ENCODE results near the gene DLGAP4. TPM values are rescaled to one million over a fixed set of nuclear protein-coding genes. Genes with fewer than 3 reads are reported as not detected.

The DLGAP4 gene
- total and polyA plus RNA-seq, 2 of the 13 experiments (the other 11 are each of a cell fraction or from before 2014, with no cell fraction given) = 15.2 to 26.7 TPM

DNA sequence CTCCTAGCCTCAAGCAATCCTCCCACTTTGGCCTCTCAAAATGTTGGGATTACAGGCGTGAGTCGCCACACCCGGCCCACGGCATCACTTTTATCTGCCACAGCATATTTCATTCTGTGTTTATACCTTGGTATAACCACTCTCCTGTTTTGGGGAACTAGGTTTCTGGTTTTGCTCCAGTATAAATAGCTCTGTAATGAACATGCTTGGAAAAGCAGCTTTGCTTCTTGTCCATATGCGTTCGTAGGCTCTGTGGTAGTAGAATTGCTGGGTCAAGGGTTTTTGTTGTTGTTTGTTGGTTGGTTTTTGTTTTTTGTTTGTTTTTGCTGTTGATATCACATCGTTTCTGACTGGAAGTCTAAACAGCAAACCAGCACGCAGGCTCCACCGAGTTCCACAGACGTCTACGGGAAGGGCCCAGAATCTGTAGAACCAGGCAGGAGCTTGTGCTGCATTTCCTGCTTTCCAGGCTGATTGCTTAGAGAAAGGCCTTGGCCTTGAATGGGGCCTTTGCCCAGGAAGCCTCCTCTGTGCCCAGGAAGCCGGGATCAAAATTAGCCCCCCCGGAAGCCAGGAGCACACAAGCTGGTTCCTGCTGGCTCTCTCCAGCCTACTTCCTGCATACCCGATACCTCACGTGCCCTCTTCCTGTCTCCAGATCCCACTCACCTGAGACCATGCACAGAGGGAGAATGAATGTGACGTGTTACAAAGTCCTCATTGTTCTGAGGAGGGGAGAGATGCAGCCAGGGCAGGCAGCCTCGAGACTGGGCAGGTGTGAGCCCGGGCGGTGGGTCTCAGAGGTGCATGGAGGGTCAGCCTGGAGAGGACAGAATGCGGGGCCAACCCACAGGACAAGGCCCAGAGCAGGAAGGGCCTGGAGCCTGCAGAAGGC lies 35.1 kb upstream of the DLGAP4 start (continued):
- TF ChIP-seq, protein P1, sequence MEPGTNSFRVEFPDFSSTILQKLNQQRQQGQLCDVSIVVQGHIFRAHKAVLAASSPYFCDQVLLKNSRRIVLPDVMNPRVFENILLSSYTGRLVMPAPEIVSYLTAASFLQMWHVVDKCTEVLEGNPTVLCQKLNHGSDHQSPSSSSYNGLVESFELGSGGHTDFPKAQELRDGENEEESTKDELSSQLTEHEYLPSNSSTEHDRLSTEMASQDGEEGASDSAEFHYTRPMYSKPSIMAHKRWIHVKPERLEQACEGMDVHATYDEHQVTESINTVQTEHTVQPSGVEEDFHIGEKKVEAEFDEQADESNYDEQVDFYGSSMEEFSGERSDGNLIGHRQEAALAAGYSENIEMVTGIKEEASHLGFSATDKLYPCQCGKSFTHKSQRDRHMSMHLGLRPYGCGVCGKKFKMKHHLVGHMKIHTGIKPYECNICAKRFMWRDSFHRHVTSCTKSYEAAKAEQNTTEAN (CRISPR knock-in tag; conservative IDR thresholded peaks at IDR 0.05) = 0 out of 2 replicates have a peak, but pooled peaks have one; percentile 53
- TF ChIP-seq ZNF136 (CRISPR knock-in tag; IDR thresholded peaks at IDR 0.05; ENCODE audit: low read depth) (0 out of 2 replicates have a peak, but pooled peaks have one; percentile 8), SUZ12 (IDR thresholded peaks at IDR 0.05; ENCODE audit: low read depth, low read length) (no peak), HNRNPLL (IDR thresholded peaks at IDR 0.05; ENCODE audit: low read depth, low read length, poor library complexity, severe bottlenecking) (no peak), ZKSCAN5 (CRISPR knock-in tag; IDR thresholded peaks at IDR 0.05) (no peak), NONO (IDR thresholded peaks at IDR 0.05) (no peak), NONO (CRISPR knock-in tag; conservative IDR thresholded peaks at IDR 0.05) (peak; percentile 82), MYNN (CRISPR knock-in tag; IDR thresholded peaks at IDR 0.05; ENCODE audit: low read depth) (no peak), SP5 (CRISPR knock-in tag; IDR thresholded peaks at IDR 0.05; ENCODE audit: borderline replicate concordance, low read depth) (no peak), MAFK (conservative IDR thresholded peaks at IDR 0.05 in 1 of 2, IDR thresholded peaks at IDR 0.05 in 1 of 2; ENCODE audit: low read length in 2 of 2) (0 out of 4 replicates have a peak, but pooled peaks of 1 of the 2 experiments have one; percentile 6), CC2D1A (CRISPR knock-in tag; IDR thresholded peaks at IDR 0.05) (no peak)
- TF ChIP-seq, protein P2, sequence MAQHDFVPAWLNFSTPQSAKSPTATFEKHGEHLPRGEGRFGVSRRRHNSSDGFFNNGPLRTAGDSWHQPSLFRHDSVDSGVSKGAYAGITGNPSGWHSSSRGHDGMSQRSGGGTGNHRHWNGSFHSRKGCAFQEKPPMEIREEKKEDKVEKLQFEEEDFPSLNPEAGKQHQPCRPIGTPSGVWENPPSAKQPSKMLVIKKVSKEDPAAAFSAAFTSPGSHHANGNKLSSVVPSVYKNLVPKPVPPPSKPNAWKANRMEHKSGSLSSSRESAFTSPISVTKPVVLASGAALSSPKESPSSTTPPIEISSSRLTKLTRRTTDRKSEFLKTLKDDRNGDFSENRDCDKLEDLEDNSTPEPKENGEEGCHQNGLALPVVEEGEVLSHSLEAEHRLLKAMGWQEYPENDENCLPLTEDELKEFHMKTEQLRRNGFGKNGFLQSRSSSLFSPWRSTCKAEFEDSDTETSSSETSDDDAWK (CRISPR knock-in tag; IDR thresholded peaks at IDR 0.05) = no peak
- TF ChIP-seq, protein P3, sequence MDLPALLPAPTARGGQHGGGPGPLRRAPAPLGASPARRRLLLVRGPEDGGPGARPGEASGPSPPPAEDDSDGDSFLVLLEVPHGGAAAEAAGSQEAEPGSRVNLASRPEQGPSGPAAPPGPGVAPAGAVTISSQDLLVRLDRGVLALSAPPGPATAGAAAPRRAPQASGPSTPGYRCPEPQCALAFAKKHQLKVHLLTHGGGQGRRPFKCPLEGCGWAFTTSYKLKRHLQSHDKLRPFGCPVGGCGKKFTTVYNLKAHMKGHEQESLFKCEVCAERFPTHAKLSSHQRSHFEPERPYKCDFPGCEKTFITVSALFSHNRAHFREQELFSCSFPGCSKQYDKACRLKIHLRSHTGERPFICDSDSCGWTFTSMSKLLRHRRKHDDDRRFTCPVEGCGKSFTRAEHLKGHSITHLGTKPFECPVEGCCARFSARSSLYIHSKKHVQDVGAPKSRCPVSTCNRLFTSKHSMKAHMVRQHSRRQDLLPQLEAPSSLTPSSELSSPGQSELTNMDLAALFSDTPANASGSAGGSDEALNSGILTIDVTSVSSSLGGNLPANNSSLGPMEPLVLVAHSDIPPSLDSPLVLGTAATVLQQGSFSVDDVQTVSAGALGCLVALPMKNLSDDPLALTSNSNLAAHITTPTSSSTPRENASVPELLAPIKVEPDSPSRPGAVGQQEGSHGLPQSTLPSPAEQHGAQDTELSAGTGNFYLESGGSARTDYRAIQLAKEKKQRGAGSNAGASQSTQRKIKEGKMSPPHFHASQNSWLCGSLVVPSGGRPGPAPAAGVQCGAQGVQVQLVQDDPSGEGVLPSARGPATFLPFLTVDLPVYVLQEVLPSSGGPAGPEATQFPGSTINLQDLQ (CRISPR knock-in tag; IDR thresholded peaks at IDR 0.05) = no peak
- TF ChIP-seq, protein P4, sequence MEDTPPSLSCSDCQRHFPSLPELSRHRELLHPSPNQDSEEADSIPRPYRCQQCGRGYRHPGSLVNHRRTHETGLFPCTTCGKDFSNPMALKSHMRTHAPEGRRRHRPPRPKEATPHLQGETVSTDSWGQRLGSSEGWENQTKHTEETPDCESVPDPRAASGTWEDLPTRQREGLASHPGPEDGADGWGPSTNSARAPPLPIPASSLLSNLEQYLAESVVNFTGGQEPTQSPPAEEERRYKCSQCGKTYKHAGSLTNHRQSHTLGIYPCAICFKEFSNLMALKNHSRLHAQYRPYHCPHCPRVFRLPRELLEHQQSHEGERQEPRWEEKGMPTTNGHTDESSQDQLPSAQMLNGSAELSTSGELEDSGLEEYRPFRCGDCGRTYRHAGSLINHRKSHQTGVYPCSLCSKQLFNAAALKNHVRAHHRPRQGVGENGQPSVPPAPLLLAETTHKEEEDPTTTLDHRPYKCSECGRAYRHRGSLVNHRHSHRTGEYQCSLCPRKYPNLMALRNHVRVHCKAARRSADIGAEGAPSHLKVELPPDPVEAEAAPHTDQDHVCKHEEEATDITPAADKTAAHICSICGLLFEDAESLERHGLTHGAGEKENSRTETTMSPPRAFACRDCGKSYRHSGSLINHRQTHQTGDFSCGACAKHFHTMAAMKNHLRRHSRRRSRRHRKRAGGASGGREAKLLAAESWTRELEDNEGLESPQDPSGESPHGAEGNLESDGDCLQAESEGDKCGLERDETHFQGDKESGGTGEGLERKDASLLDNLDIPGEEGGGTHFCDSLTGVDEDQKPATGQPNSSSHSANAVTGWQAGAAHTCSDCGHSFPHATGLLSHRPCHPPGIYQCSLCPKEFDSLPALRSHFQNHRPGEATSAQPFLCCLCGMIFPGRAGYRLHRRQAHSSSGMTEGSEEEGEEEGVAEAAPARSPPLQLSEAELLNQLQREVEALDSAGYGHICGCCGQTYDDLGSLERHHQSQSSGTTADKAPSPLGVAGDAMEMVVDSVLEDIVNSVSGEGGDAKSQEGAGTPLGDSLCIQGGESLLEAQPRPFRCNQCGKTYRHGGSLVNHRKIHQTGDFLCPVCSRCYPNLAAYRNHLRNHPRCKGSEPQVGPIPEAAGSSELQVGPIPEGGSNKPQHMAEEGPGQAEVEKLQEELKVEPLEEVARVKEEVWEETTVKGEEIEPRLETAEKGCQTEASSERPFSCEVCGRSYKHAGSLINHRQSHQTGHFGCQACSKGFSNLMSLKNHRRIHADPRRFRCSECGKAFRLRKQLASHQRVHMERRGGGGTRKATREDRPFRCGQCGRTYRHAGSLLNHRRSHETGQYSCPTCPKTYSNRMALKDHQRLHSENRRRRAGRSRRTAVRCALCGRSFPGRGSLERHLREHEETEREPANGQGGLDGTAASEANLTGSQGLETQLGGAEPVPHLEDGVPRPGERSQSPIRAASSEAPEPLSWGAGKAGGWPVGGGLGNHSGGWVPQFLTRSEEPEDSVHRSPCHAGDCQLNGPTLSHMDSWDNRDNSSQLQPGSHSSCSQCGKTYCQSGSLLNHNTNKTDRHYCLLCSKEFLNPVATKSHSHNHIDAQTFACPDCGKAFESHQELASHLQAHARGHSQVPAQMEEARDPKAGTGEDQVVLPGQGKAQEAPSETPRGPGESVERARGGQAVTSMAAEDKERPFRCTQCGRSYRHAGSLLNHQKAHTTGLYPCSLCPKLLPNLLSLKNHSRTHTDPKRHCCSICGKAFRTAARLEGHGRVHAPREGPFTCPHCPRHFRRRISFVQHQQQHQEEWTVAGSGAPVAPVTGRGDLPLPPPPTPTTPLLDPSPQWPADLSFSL (CRISPR knock-in tag; IDR thresholded peaks at IDR 0.05) = no peak
- TF ChIP-seq, protein P5, sequence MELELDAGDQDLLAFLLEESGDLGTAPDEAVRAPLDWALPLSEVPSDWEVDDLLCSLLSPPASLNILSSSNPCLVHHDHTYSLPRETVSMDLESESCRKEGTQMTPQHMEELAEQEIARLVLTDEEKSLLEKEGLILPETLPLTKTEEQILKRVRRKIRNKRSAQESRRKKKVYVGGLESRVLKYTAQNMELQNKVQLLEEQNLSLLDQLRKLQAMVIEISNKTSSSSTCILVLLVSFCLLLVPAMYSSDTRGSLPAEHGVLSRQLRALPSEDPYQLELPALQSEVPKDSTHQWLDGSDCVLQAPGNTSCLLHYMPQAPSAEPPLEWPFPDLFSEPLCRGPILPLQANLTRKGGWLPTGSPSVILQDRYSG (CRISPR knock-in tag; IDR thresholded peaks at IDR 0.05) = no peak

All from HepG2 (cell line).